CD4-positive, alpha-beta T cell treated with Interleukin-17A for 1 hour (primary cell): ENCODE results near the gene ZMYND8.

Source experiments
- DNase-seq: peaks from one replicate; pipeline ENCODE4 v3.0.0-alpha.2; 2020

Gene ZMYND8

DNA sequence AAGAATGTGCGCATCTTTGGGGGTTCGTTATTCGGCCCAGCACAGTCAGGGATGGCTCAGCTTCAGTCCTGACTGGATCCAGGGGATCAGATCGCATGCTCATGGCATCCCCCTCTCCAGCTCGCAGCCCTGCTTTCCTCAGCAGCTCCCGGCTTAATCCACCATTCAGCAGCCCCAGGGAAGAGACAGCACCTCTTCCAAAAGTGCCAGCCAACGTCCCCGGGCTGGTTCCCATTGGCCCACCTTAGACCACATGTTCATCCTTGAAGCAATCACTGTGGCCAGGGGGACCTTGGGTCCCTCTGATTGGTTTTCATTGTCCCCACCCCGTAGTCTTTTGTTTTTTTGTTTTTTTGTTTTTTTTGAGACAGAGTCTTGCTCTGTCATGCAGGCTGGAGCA lies 188.7 kb downstream of the ZMYND8 start:
- no peak for DNase-seq

DNA sequence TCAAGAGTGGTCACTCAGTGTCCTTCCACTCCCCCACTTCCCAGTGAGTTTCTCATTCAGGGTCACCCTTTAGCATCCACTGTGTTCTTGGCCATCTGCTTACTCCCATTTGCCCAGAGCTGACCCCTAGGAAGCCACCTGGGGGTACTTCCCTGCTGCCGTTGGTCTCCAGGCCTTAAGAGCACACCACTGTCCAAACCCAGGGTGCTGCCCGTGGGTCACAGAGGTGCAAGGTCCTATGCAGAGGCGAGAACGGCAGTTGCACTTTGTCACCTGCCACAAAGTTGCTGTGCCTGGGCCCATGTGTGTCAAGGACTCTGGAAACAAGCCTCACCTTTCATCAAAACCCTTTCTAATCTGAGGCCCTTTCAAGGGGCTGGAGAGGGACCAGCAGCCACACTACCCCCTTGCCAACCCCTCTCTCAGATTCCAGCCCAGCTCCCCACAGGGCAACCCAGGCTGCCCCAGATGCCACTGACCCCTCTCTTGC lies 191.1 kb downstream of the ZMYND8 start:
- no peak for DNase-seq

DNA sequence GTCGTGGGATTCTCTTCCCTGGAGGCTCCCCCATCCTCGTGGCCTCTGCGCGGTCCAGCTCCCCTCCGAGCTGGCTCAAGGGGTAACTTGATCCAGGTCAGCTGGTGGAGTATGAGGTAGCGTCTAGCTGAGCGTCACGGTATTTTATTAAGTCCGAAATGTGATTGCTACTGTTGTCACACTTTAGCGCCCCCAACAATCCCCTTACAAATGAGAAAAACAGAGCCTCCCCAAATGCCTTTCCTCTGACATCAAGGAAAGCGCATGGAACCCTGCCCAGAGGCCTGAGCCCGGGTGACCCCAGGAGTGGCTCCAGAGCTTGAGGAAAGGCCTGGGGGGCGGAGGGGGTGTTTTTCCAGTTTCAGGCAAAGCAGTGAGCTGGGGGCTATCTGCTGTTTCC lies 192.4 kb downstream of the ZMYND8 start:
- DNase-seq: no peak

DNA sequence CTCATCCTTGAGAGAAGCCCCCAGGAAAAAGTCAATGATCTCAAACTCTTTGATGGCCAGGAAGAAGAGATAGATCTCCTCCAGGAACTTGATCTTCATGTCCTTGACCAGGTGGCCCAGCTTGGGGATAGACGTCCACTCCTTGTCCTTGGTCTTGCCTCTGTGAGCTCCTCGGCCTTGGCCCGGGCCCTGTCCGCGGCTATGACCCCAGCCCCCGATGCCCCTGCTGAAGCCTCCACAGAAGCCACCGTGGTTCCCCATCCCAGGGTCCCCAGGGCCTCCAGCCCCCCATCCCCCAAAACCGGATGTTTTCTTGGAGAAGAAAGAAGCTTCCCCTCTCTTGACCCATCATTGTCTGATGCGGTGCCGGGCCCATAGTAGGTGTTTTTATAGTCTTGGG lies 195.1 kb downstream of the ZMYND8 start:
- DNase-seq: no peak

DNA sequence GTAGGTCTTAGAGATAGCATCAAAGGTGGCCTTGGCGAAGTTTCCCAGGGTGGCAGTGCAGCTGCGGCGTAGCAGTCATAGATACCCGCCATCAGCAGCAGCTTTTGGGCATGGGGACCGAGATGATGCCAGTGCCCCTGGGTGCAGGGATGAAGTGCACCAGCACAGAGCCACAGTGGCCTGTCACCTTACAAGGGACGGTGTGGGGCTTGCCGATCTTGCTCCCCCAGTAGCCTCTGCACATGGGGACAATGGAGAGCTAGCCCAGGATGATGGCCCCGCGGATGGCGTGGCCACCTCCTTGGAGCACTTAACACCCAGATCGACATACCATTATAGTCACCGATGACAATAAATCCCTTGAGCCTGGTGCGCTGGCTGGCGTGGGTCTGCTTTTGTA lies 195.5 kb downstream of the ZMYND8 start:
- no peak for DNase-seq

DNA sequence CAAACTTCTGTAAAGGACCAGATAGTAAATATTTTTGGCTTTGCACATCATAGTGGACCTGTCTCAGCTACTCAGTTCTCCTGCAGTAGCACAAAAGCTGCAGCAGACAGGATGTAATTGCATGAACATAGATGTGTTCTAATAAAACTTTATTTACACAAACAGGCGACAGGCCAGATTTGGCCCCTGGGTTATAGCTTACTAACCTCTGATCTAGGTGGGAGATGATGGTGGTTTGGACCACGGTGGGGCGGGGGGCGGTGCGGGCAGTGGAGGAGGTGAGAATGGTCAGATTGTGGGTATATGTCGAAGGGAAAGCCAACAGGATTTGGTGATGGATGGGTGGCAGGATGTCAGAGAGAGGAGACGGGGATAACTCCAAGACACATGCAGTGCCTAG lies 196.3 kb downstream of the ZMYND8 start:
- no peak for DNase-seq
